HEK293T (cell line): Measurements from ENCODE around the gene ACP1.

ENCODE experiments used
- ARNT ChIP-seq: fragments of 450-650 bp; IDR thresholded peaks from 2 replicates; pipeline ENCODE4 v1.6.1; 2017; ENCODE audit warnings: mild to moderate bottlenecking
- ELF4 ChIP-seq: fragments of 450-650 bp; IDR thresholded peaks from 2 replicates; pipeline ENCODE4 v1.6.1; 2017; ENCODE audit warnings: antibody characterized with exemption
- FOXA1 ChIP-seq: fragments of 450-650 bp; IDR thresholded peaks from 2 replicates; pipeline ENCODE4 v1.6.1; 2016; ENCODE audit warnings: mild to moderate bottlenecking
- FOXK2 ChIP-seq: fragments of 450-650 bp; IDR thresholded peaks from 2 replicates; pipeline ENCODE4 v1.6.1; 2016; ENCODE audit warnings: mild to moderate bottlenecking
- FOXM1 ChIP-seq: fragments of 450-650 bp; IDR thresholded peaks from 2 replicates; pipeline ENCODE4 v1.6.1; 2017; ENCODE audit warnings: mild to moderate bottlenecking, borderline replicate concordance
- HDGF ChIP-seq: fragments of 450-650 bp; IDR thresholded peaks from 2 replicates; pipeline ENCODE4 v1.6.1; 2017; ENCODE audit warnings: antibody characterized with exemption, borderline replicate concordance
- L3MBTL2 ChIP-seq: fragments of 450-650 bp; conservative IDR thresholded peaks from 2 replicates; pipeline ENCODE4 v1.6.1; 2016; ENCODE audit warnings: mild to moderate bottlenecking
- LEF1 ChIP-seq: fragments of 450-650 bp; IDR thresholded peaks from 2 replicates; pipeline ENCODE4 v1.6.1; 2017; ENCODE audit warnings: mild to moderate bottlenecking, borderline replicate concordance
- NFRKB ChIP-seq: fragments of 450-650 bp; IDR thresholded peaks from 2 replicates; pipeline ENCODE4 v1.6.1; 2016; ENCODE audit warnings: mild to moderate bottlenecking, moderate library complexity
- PKNOX1 ChIP-seq: fragments of 450-650 bp; IDR thresholded peaks from 2 replicates; pipeline ENCODE4 v1.6.1; 2016
- SP1 ChIP-seq: fragments of 450-650 bp; IDR thresholded peaks from 2 replicates; pipeline ENCODE4 v1.6.1; 2017
- TARDBP ChIP-seq: fragments of 450-650 bp; IDR thresholded peaks from 2 replicates; pipeline ENCODE4 v1.6.1; 2016
- ZNF384 ChIP-seq: fragments of 450-650 bp; IDR thresholded peaks from 2 replicates; pipeline ENCODE4 v1.6.1; 2016

DNA sequence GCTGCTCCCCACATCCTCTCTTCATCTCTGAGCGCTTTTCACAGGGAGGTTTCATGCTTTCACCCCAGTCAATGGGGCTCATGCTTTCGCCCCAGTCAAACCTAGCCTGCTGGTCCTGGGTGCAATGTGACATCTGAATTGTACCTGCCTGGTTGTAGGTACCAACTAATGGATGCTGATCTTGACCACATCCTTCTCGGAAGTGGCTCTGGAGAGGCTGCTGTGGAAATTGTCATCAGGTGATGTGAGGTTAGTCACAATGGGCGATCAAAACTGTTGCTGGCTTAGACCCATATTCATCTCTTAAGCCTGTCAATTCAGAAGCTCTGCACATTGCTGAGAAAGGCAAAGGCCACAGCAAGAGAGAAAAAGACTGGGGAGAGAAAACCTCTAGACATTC, 55.8 kb downstream of the ACP1 start:
- TF ChIP-seq NFRKB: no peak
- TF ChIP-seq LEF1: no peak
- TF ChIP-seq ARNT: no peak
- no peak for TF ChIP-seq PKNOX1
- TF ChIP-seq FOXM1: no peak
- TF ChIP-seq TARDBP: no peak
- no peak for TF ChIP-seq ZNF384
- no peak for TF ChIP-seq FOXK2
- no peak for TF ChIP-seq SP1
- no peak for TF ChIP-seq FOXA1
- no peak for TF ChIP-seq HDGF
- TF ChIP-seq L3MBTL2: no peak
- TF ChIP-seq ELF4: no peak
